ENCODE data around the gene IRF5. TPM values are rescaled to one million over a fixed set of nuclear protein-coding genes. Genes with fewer than 3 reads are reported as not detected.
"Not testable (repeated sequence)": the region's sequence is repeated elsewhere in the genome, so short reads cannot be mapped to it uniquely, and the experiment has no call there.

IRF5 gene
- total RNA-seq, 1 donor from 2014 or later: 0.40 TPM

DNA sequence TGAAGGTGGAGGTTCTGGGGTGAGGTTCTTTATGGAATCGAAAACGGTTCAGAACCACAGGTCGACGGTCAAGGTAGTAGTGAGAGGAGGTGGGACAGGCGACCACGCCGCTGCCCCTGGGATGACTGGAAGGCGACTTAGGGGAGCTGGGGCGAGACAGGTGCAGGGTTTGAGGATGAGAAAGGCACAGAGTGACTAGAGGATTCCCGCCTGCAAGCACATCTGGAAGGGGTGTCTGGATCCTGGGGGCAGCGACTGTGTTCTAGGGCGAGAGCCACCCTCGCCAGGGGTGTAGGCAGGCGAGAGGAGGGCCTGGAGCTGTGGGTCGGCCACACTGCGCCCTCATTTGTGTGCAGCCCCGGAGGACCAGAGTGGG, 468 bp upstream of the IRF5 start:
- DNase-seq (ENCODE audit: low read depth): no peak

DNA sequence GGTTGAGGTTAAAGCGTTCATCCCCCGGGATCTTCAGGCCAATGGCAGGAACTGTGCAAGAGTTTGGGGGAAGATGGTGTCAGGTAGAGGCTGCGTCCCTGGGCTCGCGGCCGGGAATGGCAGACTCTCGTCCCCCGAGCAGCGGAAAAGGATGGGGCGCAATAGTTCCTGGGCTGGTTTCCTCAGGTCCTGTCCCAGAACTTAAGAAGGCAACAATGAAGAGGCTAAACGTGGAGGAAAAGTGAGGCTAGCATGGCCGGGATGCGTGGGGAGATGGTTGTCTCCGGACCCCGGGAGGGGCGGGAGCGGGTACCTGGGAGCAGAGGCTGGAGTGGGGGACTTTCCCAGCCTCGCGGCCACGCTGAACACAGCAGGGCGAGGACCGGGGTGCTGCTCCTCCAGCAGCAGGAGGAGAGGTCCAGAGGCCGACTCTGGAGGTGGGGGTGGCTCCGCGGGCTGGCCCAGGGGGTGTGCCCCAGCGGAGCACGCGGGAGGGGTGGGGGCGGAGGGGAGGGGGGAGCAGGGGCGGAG, 882 bp downstream of the IRF5 start:
- DNase-seq (ENCODE audit: low read depth): peak; percentile 13

DNA sequence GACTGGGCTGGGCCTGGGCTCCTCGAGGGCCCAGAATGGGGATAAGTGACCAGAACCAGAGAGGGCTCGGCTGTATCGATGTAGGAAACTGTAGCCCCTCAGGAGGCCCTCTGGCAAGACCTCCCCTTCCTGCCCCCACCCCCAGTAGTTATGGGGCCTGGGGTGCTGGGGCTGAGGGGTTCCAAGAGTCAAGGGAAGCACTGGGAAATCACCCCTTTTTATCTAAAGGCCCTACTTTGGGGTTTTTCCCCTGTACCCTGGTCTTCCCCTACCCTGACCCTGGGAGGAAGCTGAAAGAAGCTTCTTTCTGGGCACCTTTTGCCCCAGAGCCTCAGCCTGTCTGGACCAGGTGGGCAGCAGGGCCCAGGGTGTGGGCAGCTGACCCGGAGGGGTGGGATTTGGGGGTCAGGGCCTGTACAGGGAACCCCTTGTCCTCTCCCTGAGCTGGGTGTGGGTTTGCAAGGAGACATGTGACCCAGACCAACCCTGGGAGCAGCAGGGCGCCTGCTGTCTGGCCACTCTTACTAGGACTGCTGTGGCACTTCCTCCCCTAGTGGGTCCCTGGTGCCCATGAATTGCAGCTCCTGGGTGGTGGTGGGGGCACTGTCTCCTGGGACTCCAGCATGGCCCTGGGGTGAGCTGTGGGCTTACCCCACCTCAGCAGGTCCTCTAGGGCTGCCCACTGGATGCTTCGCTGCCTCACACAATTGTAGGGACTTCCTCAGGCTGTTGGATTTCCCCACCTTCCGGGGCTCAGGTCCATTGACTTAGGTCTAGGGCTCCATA, 1.5 kb downstream of the IRF5 start:
- DNase-seq (ENCODE audit: low read depth): no peak

DNA sequence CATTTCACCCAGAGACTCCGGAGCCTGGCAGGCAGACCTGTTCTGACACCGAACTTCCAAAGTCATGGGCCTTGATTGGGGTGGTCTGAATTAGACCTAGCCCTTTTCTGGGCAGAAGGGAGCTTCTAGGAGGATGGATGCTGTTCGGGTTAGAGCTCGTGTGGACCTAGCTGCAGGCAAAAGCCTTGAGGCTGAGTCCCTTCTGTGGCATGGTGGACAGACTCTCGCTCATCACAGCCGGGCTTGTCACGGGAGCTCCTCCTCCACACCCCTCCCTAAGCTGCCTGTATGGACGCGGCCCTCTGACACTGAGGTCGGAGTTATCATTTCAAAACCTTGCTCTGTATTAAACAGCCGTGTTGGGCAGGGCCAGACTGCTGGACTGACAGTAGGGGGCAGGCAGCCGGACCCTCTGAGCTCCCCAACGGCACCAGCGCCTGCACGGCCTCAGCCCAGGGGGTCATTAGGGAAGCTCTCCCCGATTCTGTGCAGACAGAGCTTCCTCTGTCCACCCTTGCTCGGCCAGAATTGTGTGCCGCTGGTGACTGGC, 2.2 kb downstream of the IRF5 start:
- DNase-seq (ENCODE audit: low read depth): no peak

GRCh38 chr7:128940494-128941322, 3.0 kb downstream of the IRF5 start:
- no peak for DNase-seq (ENCODE audit: low read depth)

DNA sequence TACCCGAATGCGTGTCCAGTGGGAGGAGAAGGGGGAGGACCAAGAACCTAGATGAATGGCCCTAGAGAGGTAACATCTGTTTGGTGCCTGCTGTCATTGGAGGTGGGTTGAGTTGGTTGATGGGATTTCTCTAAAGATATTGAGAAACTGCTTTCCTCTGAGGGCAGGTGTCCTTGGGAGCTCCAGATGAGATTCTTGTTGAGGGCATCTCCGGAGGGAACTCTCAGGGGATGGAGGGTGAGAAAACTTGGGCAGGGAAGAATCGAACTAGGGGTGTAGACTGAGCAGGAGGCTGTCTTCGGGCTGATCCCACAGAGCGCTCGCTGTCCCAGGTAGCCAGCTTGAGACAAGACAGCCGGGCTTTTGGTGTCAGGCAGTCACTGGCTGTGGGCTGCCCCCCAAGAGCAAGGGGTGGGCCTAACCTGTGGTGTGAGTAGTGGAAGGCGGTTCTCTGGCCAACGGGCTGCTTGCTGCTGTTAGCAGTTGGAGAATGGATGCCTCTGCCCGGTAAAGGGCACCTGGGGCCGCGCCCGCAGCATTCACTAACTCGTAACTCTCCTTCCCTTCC, 3.7 kb downstream of the IRF5 start:
- DNase-seq (ENCODE audit: low read depth): no peak

- peak; percentile 12 for DNase-seq (ENCODE audit: low read depth)
Measured at GRCh38 chr7:128941946-128942526, 4.3 kb downstream of the IRF5 start.

- not testable (repeated sequence) for DNase-seq (ENCODE audit: low read depth)
Measured at GRCh38 chr7:128943251-128943650, 5.5 kb downstream of the IRF5 start.

- DNase-seq (ENCODE audit: low read depth): no peak
Measured at GRCh38 chr7:128944487-128945236, 6.9 kb downstream of the IRF5 start.

- no peak for DNase-seq (ENCODE audit: low read depth)
Measured at GRCh38 chr7:128945668-128946366, 8.1 kb downstream of the IRF5 start.

GRCh38 chr7:128946936-128947830, 9.5 kb downstream of the IRF5 start:
- DNase-seq (ENCODE audit: low read depth): no peak

DNA sequence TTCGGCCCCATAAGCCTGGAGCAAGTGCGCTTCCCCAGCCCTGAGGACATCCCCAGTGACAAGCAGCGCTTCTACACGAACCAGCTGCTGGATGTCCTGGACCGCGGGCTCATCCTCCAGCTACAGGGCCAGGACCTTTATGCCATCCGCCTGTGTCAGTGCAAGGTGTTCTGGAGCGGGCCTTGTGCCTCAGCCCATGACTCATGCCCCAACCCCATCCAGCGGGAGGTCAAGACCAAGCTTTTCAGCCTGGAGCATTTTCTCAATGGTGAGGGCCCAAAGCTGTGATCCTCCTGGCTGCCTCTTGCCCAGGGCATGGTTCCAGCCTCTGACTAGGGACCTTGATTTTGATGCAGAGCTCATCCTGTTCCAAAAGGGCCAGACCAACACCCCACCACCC, 10.1 kb downstream of the IRF5 start:
- DNase-seq (ENCODE audit: low read depth): no peak

DNA sequence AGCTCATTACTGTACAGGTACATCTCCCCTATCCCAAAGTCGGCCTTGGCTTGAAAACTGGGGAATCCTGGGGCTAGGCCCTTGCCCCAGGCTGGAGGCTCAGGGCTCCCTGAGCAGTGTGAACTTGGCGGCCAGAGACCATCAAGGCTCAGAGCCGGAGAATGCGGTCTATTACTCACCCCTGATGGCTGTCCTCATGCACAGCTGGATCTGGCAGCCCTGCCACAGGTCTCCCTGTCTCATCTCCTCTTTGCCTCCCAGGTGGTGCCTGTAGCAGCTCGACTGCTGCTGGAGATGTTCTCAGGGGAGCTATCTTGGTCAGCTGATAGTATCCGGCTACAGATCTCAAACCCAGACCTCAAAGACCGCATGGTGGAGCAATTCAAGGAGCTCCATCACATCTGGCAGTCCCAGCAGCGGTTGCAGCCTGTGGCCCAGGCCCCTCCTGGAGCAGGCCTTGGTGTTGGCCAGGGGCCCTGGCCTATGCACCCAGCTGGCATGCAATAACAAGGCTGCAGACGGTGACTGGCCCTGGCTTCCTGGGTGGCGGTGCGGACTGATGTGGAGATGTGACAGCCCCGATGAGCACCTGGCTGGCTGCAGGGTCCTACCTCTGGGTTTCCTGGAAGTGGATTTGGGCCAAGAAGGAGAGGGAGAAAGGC, 10.7 kb downstream of the IRF5 start:
- no peak for DNase-seq (ENCODE audit: low read depth)

DNA sequence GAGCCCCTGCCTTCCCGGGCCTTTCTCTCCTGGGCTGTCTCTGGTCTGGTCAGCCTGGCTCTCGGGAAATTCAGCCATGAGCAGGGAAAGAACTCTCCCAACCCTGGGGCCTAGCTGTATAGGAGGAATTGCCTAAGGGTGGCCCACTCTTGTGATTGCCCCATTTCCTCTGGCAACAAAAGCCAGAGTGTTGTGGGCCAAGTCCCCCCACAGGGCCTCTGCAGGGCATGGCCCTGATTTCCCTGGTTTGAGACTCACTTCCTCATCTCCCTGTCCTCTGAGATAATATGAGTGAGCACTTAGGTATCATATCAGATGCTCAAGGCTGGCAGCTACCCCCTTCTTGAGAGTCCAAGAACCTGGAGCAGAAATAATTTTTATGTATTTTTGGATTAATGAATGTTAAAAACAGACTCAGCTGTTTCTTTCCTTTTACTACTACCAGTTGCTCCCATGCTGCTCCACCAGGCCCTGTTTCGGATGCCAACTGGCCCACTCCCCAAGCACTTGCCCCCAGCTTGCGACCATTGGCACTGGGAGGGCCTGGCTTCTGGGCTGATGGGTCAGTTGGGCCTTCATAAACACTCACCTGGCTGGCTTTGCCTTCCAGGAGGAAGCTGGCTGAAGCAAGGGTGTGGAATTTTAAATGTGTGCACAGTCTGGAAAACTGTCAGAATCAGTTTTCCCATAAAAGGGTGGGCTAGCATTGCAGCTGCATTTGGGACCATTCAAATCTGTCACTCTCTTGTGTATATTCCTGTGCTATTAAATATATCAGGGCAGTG, 11.4 kb downstream of the IRF5 start:
- no peak for DNase-seq (ENCODE audit: low read depth)

DNA sequence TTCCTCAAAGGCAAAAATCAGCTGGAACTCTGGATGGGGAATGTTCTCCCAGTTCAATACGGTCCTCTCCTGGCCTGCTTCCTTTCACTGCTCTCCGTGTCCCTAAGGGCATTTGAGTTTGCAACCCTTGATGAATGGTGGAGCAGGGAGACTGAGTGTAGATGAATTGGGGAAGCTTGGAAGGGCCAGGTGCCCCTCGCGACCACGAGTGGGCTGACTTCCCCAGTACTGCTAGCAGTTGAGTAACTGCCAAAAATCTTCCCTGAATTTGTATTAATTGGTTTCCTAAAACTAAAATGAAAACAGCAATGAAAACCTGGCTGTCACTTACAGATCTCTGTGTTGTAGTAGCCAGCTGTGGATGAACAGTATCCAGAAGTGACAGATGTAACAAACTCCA, 13.6 kb downstream of the IRF5 start:
- DNase-seq (ENCODE audit: low read depth): no peak

DNA sequence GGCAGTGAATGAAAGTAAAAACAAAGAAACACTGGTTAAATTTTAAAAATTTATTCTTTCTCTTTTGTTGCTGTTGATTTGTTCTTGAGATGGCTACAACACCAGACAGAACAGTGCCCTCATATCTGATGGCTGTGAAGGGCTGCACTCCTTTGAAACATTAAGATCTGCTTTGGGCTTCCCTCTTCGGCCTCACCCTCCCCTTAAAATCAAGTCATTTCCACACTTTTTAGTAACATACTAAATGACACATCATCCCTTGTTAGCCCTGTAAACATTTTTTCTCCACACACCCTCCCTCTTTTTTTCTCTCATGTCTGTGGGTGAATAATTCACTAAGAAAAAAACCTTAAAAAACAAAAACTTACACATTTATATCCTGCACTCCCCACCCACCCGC, 16.4 kb downstream of the IRF5 start:
- no peak for DNase-seq (ENCODE audit: low read depth)
